Keratinocyte (primary cell): ENCODE data around the gene ELF1. TPM values are rescaled to one million over a fixed set of nuclear protein-coding genes. Genes with fewer than 3 reads are reported as not detected.
A peak's percentile ranks its signal among the peaks of the same experiment; 100 is the strongest.

ENCODE experiments used
- DNase-seq: peaks from one replicate; pipeline ENCODE4 v3.0.0-alpha.2; 2011; ENCODE audit warnings: low read depth, missing footprints, low spot score
- FAIRE-seq: peaks from 2 replicates; lab custom pipeline; 2011; peaks lifted over from hg19 to GRCh38; lab: Jason Lieb, UNC
- H2AFZ ChIP-seq: 2 replicates; pipeline ENCODE4 v1.6.0; 2012; ENCODE audit warnings: low read length, control low read depth, inconsistent platforms; ENCODE audit not compliant: control insufficient read depth
- H3K27ac ChIP-seq: 2 replicates; pipeline ENCODE4 v1.5.1; 2011; ENCODE audit warnings: low read length; ENCODE audit not compliant: control insufficient read depth, insufficient read depth
- H3K27me3 ChIP-seq: 3 replicates; pipeline ENCODE4 v1.6.0; 2011; ENCODE audit warnings: low read length; ENCODE audit not compliant: control insufficient read depth, insufficient read depth; ENCODE audit errors: extremely low read depth
- H3K36me3 ChIP-seq, 2 experiments: 2 replicates in 1 of 2; 3 replicates in 1 of 2; pipeline ENCODE4 v1.5.1; 2011; ENCODE audit warnings: low read length in 2 of 2, mild to moderate bottlenecking in 1 of 2; ENCODE audit not compliant: control insufficient read depth in 2 of 2, insufficient read depth in 2 of 2; ENCODE audit errors: extremely low read depth in 1 of 2
- H3K4me1 ChIP-seq: 3 replicates; pipeline ENCODE4 v1.5.1; 2011; ENCODE audit warnings: low read length; ENCODE audit not compliant: control insufficient read depth, insufficient read depth; ENCODE audit errors: extremely low read depth
- H3K4me2 ChIP-seq: 3 replicates; pipeline ENCODE4 v1.6.0; 2011; ENCODE audit warnings: low read depth, low read length; ENCODE audit not compliant: control insufficient read depth, insufficient read depth; ENCODE audit errors: extremely low read depth
- H3K4me3 ChIP-seq, 3 experiments: fragments of 200-600 bp in 1 of 3; sonication (generic) in 1 of 3; 2 replicates in 2 of 3; 3 replicates in 1 of 3; pipeline ENCODE4 v1.5.1; 2011 to 2016; ENCODE audit warnings: low read length in 3 of 3, mild to moderate bottlenecking in 3 of 3, control low read depth in 2 of 3, inconsistent platforms in 1 of 3, low read depth in 1 of 3, mixed read lengths in 1 of 3, mixed run types in 1 of 3, moderate library complexity in 1 of 3; ENCODE audit not compliant: control insufficient read depth in 2 of 3, insufficient read depth in 2 of 3; ENCODE audit errors: extremely low read depth in 1 of 3
- H3K79me2 ChIP-seq: 2 replicates; pipeline ENCODE4 v1.6.0; 2012; ENCODE audit warnings: low read length; ENCODE audit not compliant: control insufficient read depth, insufficient read depth
- H3K9ac ChIP-seq: 3 replicates; pipeline ENCODE4 v1.6.0; 2011; ENCODE audit warnings: low read length; ENCODE audit not compliant: control insufficient read depth, insufficient read depth; ENCODE audit errors: extremely low read depth
- H3K9me1 ChIP-seq: 3 replicates; pipeline ENCODE4 v1.6.0; 2011; ENCODE audit warnings: low read length; ENCODE audit not compliant: control insufficient read depth, insufficient read depth; ENCODE audit errors: extremely low read depth
- H3K9me3 ChIP-seq: 2 replicates; pipeline ENCODE4 v1.5.1; 2012; ENCODE audit warnings: low read depth, low read length; ENCODE audit not compliant: control insufficient read depth
- H4K20me1 ChIP-seq: 3 replicates; pipeline ENCODE4 v1.6.0; 2011; ENCODE audit warnings: low read length; ENCODE audit not compliant: control insufficient read depth, insufficient read depth; ENCODE audit errors: extremely low read depth
- EZH2 ChIP-seq: IDR thresholded peaks from one replicate; pipeline ENCODE4 v1.6.1; 2012; ENCODE audit warnings: inconsistent platforms, mild to moderate bottlenecking, low read length, moderate library complexity
- dilution Hi-C: fragments of 300-500 bp; cut with MboI; formaldehyde crosslinking; loops from one replicate; pipeline ENCODE4 v1.7.0; 2020; ENCODE audit warnings: low sequenced_read_pairs; ENCODE audit not compliant: extremely low pct_ligation_motif_present
- polyA plus RNA-seq, 5 experiments: library from polyadenylated mRNA; depleted of rRNA in 3 of 5; stranded (reverse) in 3 of 5; stranded (forward) in 1 of 5; unstranded in 1 of 5; fragments of >200 nt; gene quantifications; 1 replicate in 1 of 5; 2 replicates in 3 of 5; 3 replicates in 1 of 5; pipeline versions ENCODE4 v1.2.1 to v1.2.3, GENCODE V29; 2011 to 2012; ENCODE audit warnings: missing spikeins in 2 of 5, low read depth in 1 of 5, low replicate concordance in 1 of 5
- TF ChIP-seq, protein P1 (sequence below), 3 experiments: IDR thresholded peaks in 1 of 3; conservative IDR thresholded peaks in 1 of 3; optimal IDR thresholded peaks in 1 of 3; 2 replicates in 2 of 3; 3 replicates in 1 of 3; pipeline versions ENCODE3 to v1.5.1; 2011; ENCODE audit warnings: low read length in 3 of 3, mild to moderate bottlenecking in 3 of 3, moderate library complexity in 2 of 3, control low read depth in 1 of 3, inconsistent platforms in 1 of 3; ENCODE audit not compliant: insufficient read depth in 2 of 3; ENCODE audit errors: extremely low read depth in 1 of 3

The ELF1 gene
- polyA plus RNA-seq, 1 donor (not counting 4 experiments of a cell fraction or from before 2014, with no cell fraction given): 57.6 TPM

DNA sequence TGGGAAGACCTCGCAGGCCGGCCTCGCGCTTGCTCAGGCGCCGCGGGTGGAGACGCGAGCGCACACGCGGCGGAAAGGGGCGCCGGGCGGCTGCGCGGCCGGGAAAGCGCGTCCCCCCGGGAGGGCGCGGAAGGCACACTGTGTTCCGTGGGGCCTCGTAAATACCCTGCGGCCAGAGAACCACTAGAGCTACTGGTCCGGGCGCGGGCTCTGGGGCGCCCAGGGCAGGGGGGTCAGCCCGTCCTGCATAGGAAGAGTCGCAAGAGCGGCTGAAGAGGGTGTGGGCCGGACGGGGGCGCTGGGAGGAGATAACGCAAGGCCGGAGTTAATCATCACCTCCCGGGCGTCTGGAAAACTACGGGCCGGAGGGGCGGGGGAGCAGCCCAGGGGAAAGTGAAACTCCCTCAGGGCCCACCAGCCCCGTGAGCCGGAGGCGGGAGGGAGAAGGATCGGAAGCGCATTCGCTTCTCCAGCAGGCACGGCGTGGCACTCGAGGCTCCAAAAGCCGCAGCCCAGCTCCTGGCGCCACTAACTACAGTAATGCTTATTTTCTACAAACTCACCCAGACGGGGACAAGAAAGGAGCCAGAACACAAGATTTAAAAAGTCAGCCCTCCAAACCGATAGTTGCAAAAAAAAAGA is 41.1 kb upstream of the ELF1 start:
- H4K20me1 ChIP-seq: no peaks in the 10 kb centered on the region
- DNase-seq: no peak
- H3K9ac ChIP-seq: peak overlapping the region; percentile 99
- H3K4me3 ChIP-seq: peak overlapping the region; percentile 89 to 91 (median 90)
- peak overlapping the region; percentile 74 for H2AFZ ChIP-seq
- no peaks in the 10 kb centered on the region for H3K9me1 ChIP-seq
- peak overlapping the region; percentile 98 for H3K4me2 ChIP-seq
- H3K27me3 ChIP-seq: no peaks in the 10 kb centered on the region
- peaks cover 21% of the 10 kb centered on the region for H3K4me1 ChIP-seq
- H3K9me3 ChIP-seq: no peaks in the 10 kb centered on the region
- no peak for FAIRE-seq
- H3K36me3 ChIP-seq: peaks cover 0 to 7% of the 10 kb centered on the region in 2 experiments
- dilution Hi-C loops: no loop called here
- peaks cover 69% of the 10 kb centered on the region for H3K79me2 ChIP-seq
- peak overlapping the region; percentile 99 for H3K27ac ChIP-seq
- TF ChIP-seq EZH2: no peak
- TF ChIP-seq, protein P1, sequence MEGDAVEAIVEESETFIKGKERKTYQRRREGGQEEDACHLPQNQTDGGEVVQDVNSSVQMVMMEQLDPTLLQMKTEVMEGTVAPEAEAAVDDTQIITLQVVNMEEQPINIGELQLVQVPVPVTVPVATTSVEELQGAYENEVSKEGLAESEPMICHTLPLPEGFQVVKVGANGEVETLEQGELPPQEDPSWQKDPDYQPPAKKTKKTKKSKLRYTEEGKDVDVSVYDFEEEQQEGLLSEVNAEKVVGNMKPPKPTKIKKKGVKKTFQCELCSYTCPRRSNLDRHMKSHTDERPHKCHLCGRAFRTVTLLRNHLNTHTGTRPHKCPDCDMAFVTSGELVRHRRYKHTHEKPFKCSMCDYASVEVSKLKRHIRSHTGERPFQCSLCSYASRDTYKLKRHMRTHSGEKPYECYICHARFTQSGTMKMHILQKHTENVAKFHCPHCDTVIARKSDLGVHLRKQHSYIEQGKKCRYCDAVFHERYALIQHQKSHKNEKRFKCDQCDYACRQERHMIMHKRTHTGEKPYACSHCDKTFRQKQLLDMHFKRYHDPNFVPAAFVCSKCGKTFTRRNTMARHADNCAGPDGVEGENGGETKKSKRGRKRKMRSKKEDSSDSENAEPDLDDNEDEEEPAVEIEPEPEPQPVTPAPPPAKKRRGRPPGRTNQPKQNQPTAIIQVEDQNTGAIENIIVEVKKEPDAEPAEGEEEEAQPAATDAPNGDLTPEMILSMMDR (optimal IDR thresholded peaks at IDR 0.05 in 1 of 3, IDR thresholded peaks at IDR 0.05 in 1 of 3, conservative IDR thresholded peaks at IDR 0.05 in 1 of 3; ENCODE audit: extremely low read depth in 1 of 3, insufficient read depth in 2 of 3, low read length in 3 of 3): peak; percentile 15 to 52 (median 32)

DNA sequence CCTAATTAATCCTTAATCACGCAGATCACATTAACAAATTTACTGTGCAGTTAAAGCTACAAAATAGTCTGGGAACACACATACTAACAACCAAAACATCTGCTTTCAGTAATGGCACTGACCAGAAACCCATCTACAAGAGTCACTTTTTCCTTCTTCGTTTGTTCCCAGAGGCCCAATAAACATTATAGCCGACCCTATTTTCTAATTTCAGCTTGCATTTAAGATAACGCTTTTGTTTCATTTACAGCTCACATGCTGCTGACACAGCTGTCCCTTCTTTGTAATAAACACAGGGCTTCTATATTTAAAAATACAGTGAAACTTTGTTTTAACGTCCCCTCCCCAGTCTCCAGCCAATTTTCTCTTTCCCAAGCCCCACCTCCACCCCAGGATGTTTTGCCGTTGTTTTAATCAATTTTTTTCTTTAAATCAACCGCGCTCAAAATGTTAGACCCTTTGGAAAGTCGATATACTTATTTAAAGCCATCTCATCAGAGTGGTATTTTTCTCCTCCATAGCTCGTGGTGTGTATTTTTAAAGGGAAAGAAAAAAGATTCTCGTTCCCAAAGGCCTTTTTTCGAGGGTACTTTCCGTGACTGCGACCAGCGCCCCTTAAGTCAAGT is 40.5 kb upstream of the ELF1 start:
- TF ChIP-seq, protein P1 (optimal IDR thresholded peaks at IDR 0.05 in 1 of 3, IDR thresholded peaks at IDR 0.05 in 1 of 3, conservative IDR thresholded peaks at IDR 0.05 in 1 of 3; ENCODE audit: extremely low read depth in 1 of 3, insufficient read depth in 2 of 3, low read length in 3 of 3): no peak
- no peak for TF ChIP-seq EZH2

More for the DNA sequence above, 40.5 kb upstream of the ELF1 start:
- no peak for FAIRE-seq
- H3K4me2 ChIP-seq: peak overlapping the region; percentile 98
- peak overlapping the region; percentile 99 for H3K27ac ChIP-seq
- H2AFZ ChIP-seq: peak overlapping the region; percentile 74
- peaks cover 75% of the 10 kb centered on the region for H3K79me2 ChIP-seq
- H3K9ac ChIP-seq: peak overlapping the region; percentile 99
- DNase-seq: no peak
- peak overlapping the region; percentile 89 to 91 (median 90) for H3K4me3 ChIP-seq
- no peaks in the 10 kb centered on the region for H3K9me1 ChIP-seq
- H3K9me3 ChIP-seq: no peaks in the 10 kb centered on the region
- peaks cover 22% of the 10 kb centered on the region for H3K4me1 ChIP-seq
- dilution Hi-C loops: no loop called here
- no peaks in the 10 kb centered on the region for H3K27me3 ChIP-seq
- peaks cover 0 to 4% of the 10 kb centered on the region in 2 experiments for H3K36me3 ChIP-seq
- H4K20me1 ChIP-seq: no peaks in the 10 kb centered on the region
